Adipose tissue (tissue), 3 donors: ENCODE results near the gene GNG13. TPM values are rescaled to one million over a fixed set of nuclear protein-coding genes. Genes with fewer than 3 reads are reported as not detected.
"Not testable (repeated sequence)": the region's sequence is repeated elsewhere in the genome, so short reads cannot be mapped to it uniquely, and the experiment has no call there.

Experiments
- H3K27ac ChIP-seq: one replicate; pipeline ENCODE4 v1.5.1; 2013; ENCODE audit warnings: low read depth, low read length
- WGBS, 3 donors: extraction: QIAGEN DNeasy Blood & Tissue Kit; methylation state at CpG; one replicate each; pipeline ENCODE4 v1.1.7; 2013; 5-methylcytosine and 5-hydroxymethylcytosine counted together
- polyA plus RNA-seq, 3 donors: library from polyadenylated mRNA; stranded (reverse); fragments of 200-250 nt; gene quantifications; one replicate each; pipeline ENCODE4 v1.2.3, GENCODE V29; 2013
- donor health status: healthy with polysubstance abuse.
- donor health status: Bipolar disorder and iron deficiency.
- donor health status: healthy.

Gene GNG13
- polyA plus RNA-seq, 3 donors = not detected

- WGBS, 3 donors = 88 to 91% (median 90%) methylated on average over 8 to 10 of the region's 10 CpGs
- H3K27ac ChIP-seq = no peak overlapping the region
Observed at GRCh38 chr16:835373-835772, 34.8 kb upstream of the GNG13 start.

DNA sequence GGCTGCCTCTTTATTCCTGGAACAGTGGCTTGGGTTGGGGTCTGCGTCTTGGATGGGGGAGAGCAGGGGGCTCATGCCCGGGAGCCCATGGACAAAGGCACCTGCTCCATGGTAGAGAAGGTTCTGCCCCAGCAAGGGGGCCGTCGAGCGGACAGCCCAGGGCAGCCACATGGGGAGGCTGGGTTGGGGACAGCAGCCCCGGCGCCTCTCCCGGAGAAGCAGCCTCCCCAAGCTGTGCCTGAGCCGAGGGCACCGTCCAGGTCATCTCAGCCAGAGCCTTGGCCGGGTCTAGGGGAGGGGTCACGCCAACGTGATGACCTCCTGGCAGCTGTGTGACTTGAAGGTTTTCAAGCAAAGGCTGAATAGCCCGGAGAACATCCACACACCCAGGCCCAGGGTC, 32.9 kb upstream of the GNG13 start:
- WGBS, 3 donors = 82 to 87% (median 85%) methylated on average over 14 of the region's 14 CpGs
- no peak overlapping the region for H3K27ac ChIP-seq

GRCh38 chr16:832652-833336, 32.3 kb upstream of the GNG13 start:
- WGBS, 3 donors = 62 to 84% (median 83%) methylated on average over 35 of the region's 35 CpGs
- H3K27ac ChIP-seq = no peak overlapping the region

DNA sequence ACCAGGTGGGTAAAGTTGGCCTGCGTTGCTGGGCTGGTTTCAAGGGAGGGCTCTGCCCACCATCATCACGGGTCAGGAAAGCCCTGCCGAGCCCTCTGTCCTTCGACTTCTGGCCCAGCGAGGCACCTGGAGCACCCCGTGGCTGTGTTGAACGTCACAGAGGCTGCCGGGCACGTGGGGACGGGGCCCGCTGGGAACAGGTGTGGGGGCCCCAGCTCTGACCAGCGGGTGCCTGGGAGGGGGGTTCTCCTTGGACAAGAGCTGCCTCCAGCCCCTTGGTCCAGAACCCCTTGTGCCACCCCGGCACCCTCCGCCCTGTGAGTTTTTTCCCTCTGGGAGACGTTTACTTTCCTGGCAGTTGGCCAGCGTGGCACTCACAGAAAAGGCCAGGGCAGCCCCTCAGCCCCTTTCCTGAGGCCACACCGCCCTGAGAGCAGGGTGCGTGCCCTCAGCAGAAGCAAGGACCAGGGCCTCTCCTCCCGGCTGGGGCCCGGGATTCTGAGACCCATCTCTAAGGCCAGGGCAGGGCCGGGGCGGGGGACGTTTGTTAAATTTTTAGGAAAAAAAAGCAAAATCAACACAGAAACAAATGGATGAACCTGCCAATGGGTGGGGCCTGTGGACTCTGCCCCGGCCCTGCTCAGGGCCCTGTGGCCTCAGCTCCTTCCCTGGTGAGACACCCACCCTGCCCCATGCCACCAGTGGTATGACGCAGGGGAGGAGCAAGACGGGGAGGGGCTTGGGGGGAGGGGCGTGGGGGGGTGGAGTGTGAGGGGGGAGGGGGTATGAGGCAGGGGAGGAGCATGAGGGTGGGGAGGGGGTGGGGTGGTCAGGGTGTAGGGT, 31.3 kb upstream of the GNG13 start:
- H3K27ac ChIP-seq = no peak overlapping the region
- WGBS, 3 donors = 54 to 69% (median 68%) methylated on average over 22 to 27 of the region's 27 CpGs

DNA sequence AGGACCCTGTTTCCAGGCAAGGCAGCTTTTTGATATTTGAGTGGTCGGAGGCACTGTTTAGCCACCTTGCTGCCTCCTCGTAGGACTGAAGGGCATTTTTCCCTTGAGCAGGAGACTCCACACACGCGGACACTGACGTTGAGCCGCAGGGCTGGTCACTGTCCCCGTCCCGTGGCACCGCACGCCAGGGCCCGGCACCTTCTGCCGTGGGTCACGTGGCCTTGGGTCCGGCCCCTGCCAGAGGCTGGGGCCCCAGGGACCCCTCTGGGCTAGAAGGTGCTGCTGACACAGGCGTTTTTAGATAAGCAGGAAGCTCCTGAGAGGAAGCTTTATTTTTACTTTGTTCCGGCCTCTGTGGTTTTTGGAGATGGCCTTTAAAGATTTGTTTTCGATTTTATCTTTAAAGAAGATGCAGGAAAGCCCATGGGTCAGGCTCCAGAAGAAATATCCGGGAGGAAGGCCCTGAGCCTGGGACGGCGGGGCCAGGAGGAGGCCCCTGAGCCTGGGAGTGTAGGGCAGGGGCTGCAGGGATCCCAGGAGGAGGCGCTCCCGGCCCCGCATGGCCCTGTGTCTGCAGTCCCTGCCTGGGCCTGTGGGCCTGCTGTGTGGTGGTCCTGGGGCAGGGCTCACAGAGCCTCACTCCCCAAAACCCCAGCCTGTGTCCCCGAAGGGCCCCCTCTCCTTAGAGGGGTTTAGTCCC, 30.5 kb upstream of the GNG13 start:
- no peak overlapping the region for H3K27ac ChIP-seq
- WGBS, 3 donors = 39 to 63% (median 45%) methylated on average over 24 of the region's 24 CpGs

DNA sequence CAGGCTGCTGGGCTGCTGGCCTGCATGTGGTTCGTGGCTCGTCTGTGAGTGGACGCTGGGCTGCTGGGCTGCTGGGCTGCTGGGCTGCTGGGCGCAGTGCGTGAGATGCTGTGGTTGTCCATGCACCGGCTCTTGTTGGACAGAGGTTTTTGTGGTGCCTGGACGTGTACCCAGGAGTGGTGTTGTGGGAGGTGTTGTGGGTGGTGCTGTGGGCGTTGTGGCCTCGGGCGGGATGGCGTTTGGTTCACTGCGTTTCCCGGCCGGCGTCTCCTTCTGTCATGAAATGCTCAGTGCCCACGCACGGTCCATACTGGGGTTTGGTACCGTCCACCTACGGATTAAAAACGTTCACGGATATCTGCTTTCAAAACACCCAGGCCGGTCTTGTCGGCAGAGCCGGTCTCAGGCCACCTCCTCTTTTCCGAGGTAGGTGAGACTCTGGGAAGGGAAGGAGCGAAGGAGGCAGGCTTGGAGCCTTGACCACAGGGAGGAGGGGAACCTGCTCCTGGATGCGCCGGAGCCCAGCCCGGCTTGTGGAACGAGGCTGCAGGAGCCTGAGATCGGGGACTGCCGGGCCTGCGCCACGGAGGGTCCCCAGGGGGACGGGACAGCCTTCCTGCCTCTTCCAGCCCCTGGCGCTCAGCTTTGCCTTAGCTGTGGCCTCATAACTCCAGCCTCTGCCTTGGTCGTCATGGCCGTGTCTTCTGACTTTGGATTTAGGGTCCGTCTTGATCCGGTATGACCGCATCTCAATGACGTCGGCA, 29.8 kb upstream of the GNG13 start:
- no peak overlapping the region for H3K27ac ChIP-seq
- WGBS, 3 donors = 79 to 84% (median 83%) methylated on average over 43 of the region's 43 CpGs

DNA sequence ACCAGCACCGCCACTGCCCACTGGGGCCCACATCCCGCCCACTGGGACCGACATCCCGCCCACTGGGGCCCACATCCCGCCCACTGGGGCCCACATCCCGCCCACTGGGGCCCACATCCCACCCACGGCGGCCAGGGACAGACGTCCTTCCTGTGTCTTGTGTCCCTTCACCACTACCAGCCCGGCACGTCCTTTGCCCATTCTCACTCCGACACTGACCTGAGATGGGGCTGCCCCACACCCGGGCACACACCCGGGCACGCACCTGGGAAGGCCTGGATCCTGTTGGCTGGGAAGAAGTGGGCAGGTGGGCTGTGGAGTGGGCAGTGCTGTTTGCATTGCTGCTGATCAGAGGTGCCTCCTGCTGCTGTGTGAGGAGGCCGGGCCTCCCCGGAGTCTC, 28.4 kb upstream of the GNG13 start:
- H3K27ac ChIP-seq = no peak overlapping the region
- 82 to 87% (median 82%) methylated on average over 13 to 17 of the region's 17 CpGs for WGBS, 3 donors

- H3K27ac ChIP-seq = no peak overlapping the region
- 82 to 95% (median 92%) methylated on average over 24 of the region's 24 CpGs for WGBS, 3 donors
Observed at GRCh38 chr16:827513-827912, 27.0 kb upstream of the GNG13 start.

DNA sequence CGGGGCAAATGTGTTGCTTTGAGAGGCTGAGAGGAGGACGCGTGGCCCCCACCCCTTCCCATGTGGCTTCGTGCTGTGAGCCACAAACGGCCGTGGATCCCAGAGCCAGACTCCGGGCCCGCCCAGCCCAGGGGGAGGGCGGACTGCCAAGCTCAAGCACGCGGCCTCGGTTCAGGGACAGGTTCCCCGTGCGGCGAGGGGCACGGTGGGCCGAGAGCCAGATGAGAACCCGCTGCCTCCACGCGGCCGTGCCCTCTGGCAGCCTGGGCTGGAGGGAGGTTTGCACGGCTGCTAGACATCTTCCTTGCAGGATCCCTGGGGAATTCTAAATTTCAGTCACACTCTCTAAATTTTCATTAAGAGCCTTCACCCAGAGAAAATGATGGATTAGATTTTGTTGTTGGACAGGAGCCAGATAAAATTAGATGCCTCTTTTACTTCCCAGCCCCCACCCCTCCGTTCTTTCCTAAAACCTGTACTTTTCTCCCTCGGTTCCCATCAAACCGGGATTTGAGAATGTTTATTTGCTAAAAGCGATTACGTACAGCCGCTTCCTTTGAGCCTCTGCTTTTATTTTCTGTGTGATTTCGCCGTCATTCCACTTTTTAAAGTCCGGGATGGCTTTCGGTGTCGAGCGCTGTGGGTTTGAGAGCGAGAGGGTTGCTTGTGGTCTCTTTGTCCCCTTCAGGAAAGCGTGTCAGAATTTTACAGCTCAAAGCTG, 25.0 kb upstream of the GNG13 start:
- H3K27ac ChIP-seq = no peak overlapping the region
- WGBS, 3 donors = 33 to 40% (median 33%) methylated on average over 35 to 36 of the region's 36 CpGs

DNA sequence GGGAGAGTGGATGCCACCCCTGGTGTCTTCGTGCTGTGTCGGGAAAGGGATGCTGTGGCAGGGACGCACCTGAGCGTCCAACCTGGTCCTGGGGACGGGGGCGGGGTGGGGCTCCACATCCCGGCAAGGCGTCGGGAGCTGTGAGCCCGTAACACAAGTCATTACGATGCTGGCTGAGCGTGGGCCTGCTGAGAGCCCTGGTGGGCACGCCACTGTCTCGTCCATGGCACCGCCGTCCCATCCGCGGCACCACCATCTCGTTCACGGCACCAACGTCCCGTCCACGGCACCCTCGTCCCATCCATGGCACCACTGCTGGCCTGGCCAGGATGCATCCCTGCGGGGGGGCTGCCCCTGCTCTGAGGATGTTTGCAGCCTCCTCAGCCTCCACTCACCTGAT, 24.1 kb upstream of the GNG13 start:
- H3K27ac ChIP-seq = no peak overlapping the region
- 83 to 94% (median 90%) methylated on average over 21 to 25 of the region's 25 CpGs for WGBS, 3 donors

DNA sequence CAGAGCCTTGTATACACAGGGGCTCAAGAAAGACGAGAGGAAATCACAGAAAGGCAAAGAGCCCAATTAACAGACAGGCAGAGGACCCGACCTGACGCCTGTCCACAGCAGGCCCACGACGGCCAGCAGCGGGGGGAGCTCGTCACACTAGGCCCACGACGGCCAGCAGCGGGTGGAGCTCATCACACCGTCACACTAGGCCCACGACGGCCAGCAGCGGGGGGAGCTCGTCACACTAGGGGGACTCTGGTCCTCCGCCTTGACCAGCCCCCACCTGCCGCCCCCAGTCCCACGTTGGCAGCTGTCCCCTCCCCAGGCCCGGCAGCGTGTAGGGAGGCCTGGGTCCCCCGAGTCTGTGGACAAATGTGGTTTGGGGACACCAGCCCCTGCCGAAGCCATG, 23.7 kb upstream of the GNG13 start:
- H3K27ac ChIP-seq = no peak overlapping the region
- 81 to 89% (median 87%) methylated on average over 22 of the region's 22 CpGs for WGBS, 3 donors

GRCh38 chr16:822909-823297, 22.4 kb upstream of the GNG13 start:
- 86 to 92% (median 90%) methylated on average over 9 of the region's 9 CpGs for WGBS, 3 donors
- H3K27ac ChIP-seq = no peak overlapping the region

GRCh38 chr16:822174-822908, 21.8 kb upstream of the GNG13 start:
- 73 to 89% (median 86%) methylated on average over 21 of the region's 21 CpGs for WGBS, 3 donors
- H3K27ac ChIP-seq = no peak overlapping the region

GRCh38 chr16:821751-822150, 21.2 kb upstream of the GNG13 start:
- H3K27ac ChIP-seq = no peak overlapping the region
- 59 to 72% (median 66%) methylated on average over 13 of the region's 13 CpGs for WGBS, 3 donors

DNA sequence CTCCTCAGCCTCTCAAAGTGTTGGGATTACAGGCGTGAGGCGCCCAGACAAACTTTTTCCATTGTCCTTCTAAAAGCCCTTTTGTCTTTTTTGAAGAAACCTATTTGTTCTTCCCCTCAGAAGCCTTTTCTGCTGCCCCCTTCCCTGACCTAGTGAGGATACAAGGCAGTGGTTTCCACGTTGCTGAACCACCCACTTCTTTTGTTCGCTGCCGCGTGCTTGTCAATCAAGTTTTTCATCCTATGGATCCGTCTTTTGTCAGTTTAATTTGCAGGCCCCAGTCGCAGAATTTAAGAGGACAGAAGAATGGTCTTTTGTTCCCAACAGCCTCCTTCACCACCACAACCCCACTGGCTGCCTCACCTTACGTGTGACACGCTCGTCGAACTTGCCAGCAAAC, 20.2 kb upstream of the GNG13 start:
- WGBS, 3 donors = 74 to 85% (median 79%) methylated on average over 12 of the region's 12 CpGs
- H3K27ac ChIP-seq = no peak overlapping the region

DNA sequence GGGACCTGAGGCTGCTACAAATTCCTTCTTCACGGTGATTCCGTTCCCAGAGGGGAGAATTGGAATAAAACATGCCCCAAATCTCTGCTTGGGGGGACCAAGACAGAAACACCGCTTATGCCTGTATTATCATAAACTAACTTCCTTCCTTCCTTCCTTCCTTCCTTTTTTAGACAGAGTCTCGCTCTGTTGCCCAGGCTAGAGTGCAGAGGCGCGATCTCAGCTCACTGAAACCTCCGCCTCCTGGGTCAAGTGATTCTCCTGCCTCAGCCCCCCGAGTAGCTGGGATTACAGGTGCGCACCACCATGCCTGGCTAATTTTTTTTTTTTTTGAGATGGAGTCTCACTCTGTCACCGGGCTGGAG, 19.5 kb upstream of the GNG13 start:
- not testable (repeated sequence) for H3K27ac ChIP-seq
- 44 to 70% (median 51%) methylated on average over 9 to 10 of the region's 10 CpGs for WGBS, 3 donors

GRCh38 chr16:819336-820043, 19.0 kb upstream of the GNG13 start:
- 40 to 48% (median 40%) methylated on average over 23 of the region's 23 CpGs for WGBS, 3 donors
- no peak overlapping the region for H3K27ac ChIP-seq
